ENCODE measurements around the gene BCL7A.
"Not testable (repeated sequence)": the region's sequence is repeated elsewhere in the genome, so short reads cannot be mapped to it uniquely, and the experiment has no call there.

The BCL7A gene

GRCh38 chr12:122021822-122022392 is at the start of gene BCL7A:
Gene BCL7A (plus strand): TSS chr12:122021884. CDS start chr12:122022092, 208 bp downstream.
- Histone ChIP-seq H3K9ac (ENCODE audit: low read length) (peak within 1 kb of the TSS; percentile 30), H3K27me3 (ENCODE audit: control insufficient read depth, insufficient read depth, low read length) (no peaks in the 10 kb centered on the region), H3K27ac (ENCODE audit: low read depth, low read length) (peak within 1 kb of the TSS; percentile 87), H3K4me1 (ENCODE audit: control insufficient read depth, insufficient read depth, low read length) (peaks cover 8% of the 10 kb centered on the region), H3K4me3 (ENCODE audit: low read length) (peak within 1 kb of the TSS; percentile 74), H3K36me3 (ENCODE audit: control insufficient read depth, insufficient read depth, low read length) (no peaks in the 10 kb centered on the region)

DNA sequence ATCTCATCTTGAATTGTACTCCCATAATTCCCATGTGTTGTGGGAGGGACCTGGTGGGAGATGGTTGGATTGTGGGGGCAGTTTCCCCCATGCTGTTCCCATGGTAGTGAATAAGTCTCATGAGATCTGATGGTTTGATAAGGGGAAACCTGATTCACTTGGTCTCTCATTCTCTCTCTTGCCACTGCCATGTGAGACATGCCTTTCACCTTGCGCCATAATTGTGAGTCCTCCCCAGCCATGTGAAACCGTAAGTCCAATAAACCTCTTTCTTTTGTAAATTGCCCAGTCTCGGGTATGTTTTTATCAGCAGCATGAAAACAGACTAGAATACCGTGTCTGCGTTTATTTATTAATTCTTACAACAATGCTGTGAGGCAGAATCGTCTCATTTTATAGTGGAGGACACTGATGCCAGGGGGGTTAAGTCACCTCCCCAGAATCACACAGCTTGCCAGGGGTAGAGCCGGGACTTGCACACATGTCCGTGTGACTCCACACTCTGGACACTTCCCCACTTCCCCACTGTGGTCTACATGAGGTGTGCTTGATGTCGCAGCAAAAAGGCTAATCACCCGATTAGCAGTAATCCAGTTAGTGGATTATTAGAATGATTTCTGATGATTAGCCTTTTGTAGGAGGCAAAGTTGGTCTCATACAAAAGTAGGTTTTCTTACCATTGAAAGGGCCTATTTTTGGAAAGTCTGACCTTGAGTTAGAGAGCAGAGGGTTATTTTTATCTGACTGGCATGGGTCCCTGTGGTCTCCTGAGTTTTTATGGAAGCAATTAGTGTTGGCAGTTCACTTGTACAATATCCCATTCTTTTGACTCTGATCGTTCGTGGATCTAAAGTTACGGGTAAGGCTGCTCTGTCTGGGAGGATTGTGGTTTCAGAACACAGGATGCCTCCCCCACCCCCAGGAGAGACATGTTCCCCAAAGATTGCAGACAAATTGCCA is 47.4 kb upstream of the BCL7A start:
- H3K9ac ChIP-seq (ENCODE audit: low read length), result no peak overlapping the region
- H3K27me3 ChIP-seq (ENCODE audit: control insufficient read depth, insufficient read depth, low read length), result no peaks in the 10 kb centered on the region
- H3K4me3 ChIP-seq (ENCODE audit: low read length), result no peak overlapping the region
- H3K36me3 ChIP-seq (ENCODE audit: control insufficient read depth, insufficient read depth, low read length), result no peaks in the 10 kb centered on the region
- H3K27ac ChIP-seq (ENCODE audit: low read depth, low read length), result no peak overlapping the region
- H3K4me1 ChIP-seq (ENCODE audit: control insufficient read depth, insufficient read depth, low read length), result no peaks in the 10 kb centered on the region

DNA sequence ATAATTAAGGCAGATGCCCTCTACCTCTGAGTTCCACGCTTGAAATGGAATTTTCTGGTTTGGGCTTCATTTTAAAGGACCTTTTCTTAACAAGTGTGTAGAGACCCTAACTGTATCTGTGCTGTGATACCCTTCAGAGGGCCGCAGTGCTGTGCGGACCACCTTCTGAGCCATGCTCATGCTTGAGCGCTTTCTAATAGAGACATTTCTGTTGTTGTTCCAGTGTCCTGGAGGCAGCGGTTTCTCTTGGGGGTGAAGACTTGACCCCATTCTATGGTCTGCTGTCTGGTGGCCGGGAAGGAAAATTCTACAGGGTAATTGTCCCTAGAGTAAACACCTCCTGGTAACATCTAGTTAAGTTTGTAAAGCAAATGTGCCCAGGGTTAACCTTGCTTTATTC is 46.7 kb upstream of the BCL7A start:
- no peaks in the 10 kb centered on the region for H3K36me3 ChIP-seq (ENCODE audit: control insufficient read depth, insufficient read depth, low read length)
- H3K27ac ChIP-seq (ENCODE audit: low read depth, low read length), result no peak overlapping the region
- no peaks in the 10 kb centered on the region for H3K27me3 ChIP-seq (ENCODE audit: control insufficient read depth, insufficient read depth, low read length)

GRCh38 chr12:121976950-121977349 is 44.7 kb upstream of the BCL7A start:
- no peaks in the 10 kb centered on the region for H3K36me3 ChIP-seq (ENCODE audit: control insufficient read depth, insufficient read depth, low read length)

More for the DNA sequence above, 46.7 kb upstream of the BCL7A start:
- Histone ChIP-seq H3K9ac (ENCODE audit: low read length) (no peak overlapping the region), H3K4me1 (ENCODE audit: control insufficient read depth, insufficient read depth, low read length) (no peaks in the 10 kb centered on the region), H3K4me3 (ENCODE audit: low read length) (no peak overlapping the region)

DNA sequence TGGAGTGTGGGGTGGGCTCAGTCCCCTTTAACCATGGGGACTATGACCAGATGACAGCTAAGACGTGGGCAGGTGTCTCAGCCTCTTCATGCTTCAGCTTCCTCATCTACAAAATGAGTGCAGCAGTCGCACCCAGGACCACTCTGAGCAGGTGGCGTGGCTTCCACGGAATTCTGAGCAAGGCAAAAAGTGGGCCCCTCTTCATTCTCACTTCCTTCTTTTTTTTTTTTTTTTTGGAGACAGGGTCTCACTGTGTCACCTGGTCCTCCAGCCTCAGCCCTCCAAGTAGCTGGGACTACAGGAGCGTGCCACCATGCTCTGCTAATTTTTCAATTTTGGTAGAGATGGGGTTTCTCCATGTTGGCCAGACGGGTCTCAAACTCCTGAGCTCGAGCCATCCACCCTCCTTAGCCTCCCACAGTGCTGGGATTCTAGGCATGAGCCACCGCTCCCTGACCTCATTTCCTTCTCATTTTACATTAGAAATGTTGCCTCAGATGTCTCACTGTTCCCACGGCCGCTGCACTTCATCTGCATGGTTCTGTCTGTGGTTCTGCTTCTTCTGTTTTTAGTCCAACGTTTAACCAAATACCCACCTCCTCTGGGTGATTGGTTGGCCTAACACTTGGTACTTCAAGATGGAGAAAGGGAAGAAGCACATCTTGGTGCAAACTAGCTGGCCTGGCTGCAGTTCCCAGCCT is 41.3 kb upstream of the BCL7A start:
- no peaks in the 10 kb centered on the region for H3K4me1 ChIP-seq (ENCODE audit: control insufficient read depth, insufficient read depth, low read length)
- no peaks in the 10 kb centered on the region for H3K27me3 ChIP-seq (ENCODE audit: control insufficient read depth, insufficient read depth, low read length)
- no peaks in the 10 kb centered on the region for H3K36me3 ChIP-seq (ENCODE audit: control insufficient read depth, insufficient read depth, low read length)
- no peak overlapping the region for H3K4me3 ChIP-seq (ENCODE audit: low read length)
- no peak overlapping the region for H3K27ac ChIP-seq (ENCODE audit: low read depth, low read length)
- H3K9ac ChIP-seq (ENCODE audit: low read length), result no peak overlapping the region

More at GRCh38 chr12:121976950-121977349, 44.7 kb upstream of the BCL7A start:
- Histone ChIP-seq H3K27ac (ENCODE audit: low read depth, low read length) (no peak overlapping the region), H3K9ac (ENCODE audit: low read length) (no peak overlapping the region), H3K27me3 (ENCODE audit: control insufficient read depth, insufficient read depth, low read length) (no peaks in the 10 kb centered on the region), H3K4me1 (ENCODE audit: control insufficient read depth, insufficient read depth, low read length) (no peaks in the 10 kb centered on the region), H3K4me3 (ENCODE audit: low read length) (no peak overlapping the region)

- Histone ChIP-seq H3K4me3 (ENCODE audit: low read length) (no peak overlapping the region), H3K27ac (ENCODE audit: low read depth, low read length) (no peak overlapping the region), H3K27me3 (ENCODE audit: control insufficient read depth, insufficient read depth, low read length) (no peaks in the 10 kb centered on the region), H3K9ac (ENCODE audit: low read length) (no peak overlapping the region), H3K4me1 (ENCODE audit: control insufficient read depth, insufficient read depth, low read length) (no peaks in the 10 kb centered on the region), H3K36me3 (ENCODE audit: control insufficient read depth, insufficient read depth, low read length) (no peaks in the 10 kb centered on the region)
These were observed 40.8 kb upstream of the BCL7A start for GRCh38 chr12:121980892-121981272.

- no peaks in the 10 kb centered on the region for H3K4me1 ChIP-seq (ENCODE audit: control insufficient read depth, insufficient read depth, low read length)
- H3K4me3 ChIP-seq (ENCODE audit: low read length), result no peak overlapping the region
These were observed 40.2 kb upstream of the BCL7A start for GRCh38 chr12:121981456-121981855.

GRCh38 chr12:121982950-121983349 is 38.7 kb upstream of the BCL7A start:
- Histone ChIP-seq H3K27ac (ENCODE audit: low read depth, low read length) (no peak overlapping the region), H3K9ac (ENCODE audit: low read length) (no peak overlapping the region), H3K36me3 (ENCODE audit: control insufficient read depth, insufficient read depth, low read length) (no peaks in the 10 kb centered on the region), H3K4me1 (ENCODE audit: control insufficient read depth, insufficient read depth, low read length) (no peaks in the 10 kb centered on the region), H3K4me3 (ENCODE audit: low read length) (no peak overlapping the region), H3K27me3 (ENCODE audit: control insufficient read depth, insufficient read depth, low read length) (no peaks in the 10 kb centered on the region)

More at GRCh38 chr12:121981456-121981855, 40.2 kb upstream of the BCL7A start:
- Histone ChIP-seq H3K27me3 (ENCODE audit: control insufficient read depth, insufficient read depth, low read length) (no peaks in the 10 kb centered on the region), H3K9ac (ENCODE audit: low read length) (no peak overlapping the region), H3K36me3 (ENCODE audit: control insufficient read depth, insufficient read depth, low read length) (no peaks in the 10 kb centered on the region), H3K27ac (ENCODE audit: low read depth, low read length) (no peak overlapping the region)

GRCh38 chr12:121983536-121984210 is 38.0 kb upstream of the BCL7A start:
- no peaks in the 10 kb centered on the region for H3K36me3 ChIP-seq (ENCODE audit: control insufficient read depth, insufficient read depth, low read length)
- no peaks in the 10 kb centered on the region for H3K4me1 ChIP-seq (ENCODE audit: control insufficient read depth, insufficient read depth, low read length)
- no peak overlapping the region for H3K27ac ChIP-seq (ENCODE audit: low read depth, low read length)
- H3K9ac ChIP-seq (ENCODE audit: low read length), result no peak overlapping the region
- no peak overlapping the region for H3K4me3 ChIP-seq (ENCODE audit: low read length)
- H3K27me3 ChIP-seq (ENCODE audit: control insufficient read depth, insufficient read depth, low read length), result no peaks in the 10 kb centered on the region

DNA sequence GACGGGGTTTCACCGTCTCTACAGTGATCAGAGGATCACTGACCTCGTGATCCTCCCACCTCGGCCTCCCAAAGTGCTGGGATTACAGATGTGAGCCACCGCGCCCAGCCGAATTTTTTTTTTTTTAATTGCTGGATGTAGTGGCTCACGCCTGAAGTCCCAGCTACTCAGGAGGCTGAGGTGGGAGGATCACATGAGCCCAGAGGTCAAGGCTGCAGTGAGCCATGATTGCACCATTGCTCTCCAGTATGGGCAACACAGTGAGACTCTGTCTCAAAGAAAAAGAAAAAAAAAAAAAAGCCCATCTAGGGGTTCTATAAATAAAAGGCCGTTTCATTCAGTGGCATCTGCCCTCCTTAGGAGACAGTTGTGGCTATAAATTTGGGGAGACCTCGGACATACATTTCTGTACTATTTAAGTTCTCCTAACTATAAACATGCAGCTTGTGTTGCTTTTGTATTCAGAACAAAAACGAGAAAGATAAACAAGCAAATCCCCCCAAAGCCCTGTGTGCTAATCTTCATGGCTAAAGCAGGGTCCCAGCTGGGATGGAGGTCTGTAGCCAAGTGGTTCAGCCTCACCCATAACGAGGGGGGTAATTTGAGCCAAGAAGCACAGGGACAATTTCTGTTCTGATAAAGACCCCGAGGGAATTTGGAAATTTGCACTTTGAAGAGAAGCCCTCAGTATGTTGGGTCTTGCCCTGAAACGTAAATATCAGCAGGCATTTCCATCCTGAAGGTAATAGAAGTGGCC is 35.0 kb upstream of the BCL7A start:
- Histone ChIP-seq H3K4me1 (ENCODE audit: control insufficient read depth, insufficient read depth, low read length) (no peaks in the 10 kb centered on the region), H3K9ac (ENCODE audit: low read length) (no peak overlapping the region), H3K27ac (ENCODE audit: low read depth, low read length) (no peak overlapping the region), H3K36me3 (ENCODE audit: control insufficient read depth, insufficient read depth, low read length) (no peaks in the 10 kb centered on the region), H3K27me3 (ENCODE audit: control insufficient read depth, insufficient read depth, low read length) (no peaks in the 10 kb centered on the region), H3K4me3 (ENCODE audit: low read length) (no peak overlapping the region)

DNA sequence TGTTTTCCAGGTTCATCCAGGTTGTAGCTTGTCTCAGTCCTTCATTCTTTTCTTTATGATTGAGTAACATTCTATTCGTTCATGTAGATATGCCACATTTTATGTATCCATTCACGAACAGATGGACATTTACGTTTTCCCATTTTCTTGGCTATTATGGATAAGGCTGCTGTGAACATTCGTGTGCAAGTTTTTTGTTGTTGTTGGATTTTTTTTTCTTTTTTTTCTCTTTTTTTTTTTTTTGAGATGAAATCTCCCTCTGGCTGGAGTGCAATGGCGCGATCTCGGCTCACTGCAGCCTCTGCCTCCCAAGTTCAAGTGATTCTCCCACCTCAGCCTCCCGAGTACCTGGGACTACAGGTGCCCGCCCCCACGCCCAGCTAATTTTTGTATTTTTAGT is 33.2 kb upstream of the BCL7A start:
- not testable (repeated sequence) for H3K27me3 ChIP-seq (ENCODE audit: control insufficient read depth, insufficient read depth, low read length); H3K27ac ChIP-seq (ENCODE audit: low read depth, low read length); H3K9ac ChIP-seq (ENCODE audit: low read length); H3K4me1 ChIP-seq (ENCODE audit: control insufficient read depth, insufficient read depth, low read length); H3K36me3 ChIP-seq (ENCODE audit: control insufficient read depth, insufficient read depth, low read length); H3K4me3 ChIP-seq (ENCODE audit: low read length)

Measured in rectal smooth muscle tissue (tissue), 1 donor.